HG03520 (cell line): ENCODE results near the gene BRSK2.

ENCODE experiments used
- ATAC-seq: cut with Tn5 transposase; IDR thresholded peaks from one replicate; pipeline ENCODE4 v1.9.1; 2021; ENCODE audit warnings: mild to moderate bottlenecking, moderate library complexity; ENCODE audit not compliant: unreplicated experiment

The BRSK2 gene

GRCh38 chr11:1394936-1395772 is 5.4 kb downstream of the BRSK2 start:
- ATAC-seq: no peak

- no peak for ATAC-seq
Observed at GRCh38 chr11:1395773-1396374, 6.1 kb downstream of the BRSK2 start.

GRCh38 chr11:1396375-1396841 is 6.7 kb downstream of the BRSK2 start:
- no peak for ATAC-seq

GRCh38 chr11:1397146-1397861 is 7.6 kb downstream of the BRSK2 start:
- ATAC-seq: no peak

DNA sequence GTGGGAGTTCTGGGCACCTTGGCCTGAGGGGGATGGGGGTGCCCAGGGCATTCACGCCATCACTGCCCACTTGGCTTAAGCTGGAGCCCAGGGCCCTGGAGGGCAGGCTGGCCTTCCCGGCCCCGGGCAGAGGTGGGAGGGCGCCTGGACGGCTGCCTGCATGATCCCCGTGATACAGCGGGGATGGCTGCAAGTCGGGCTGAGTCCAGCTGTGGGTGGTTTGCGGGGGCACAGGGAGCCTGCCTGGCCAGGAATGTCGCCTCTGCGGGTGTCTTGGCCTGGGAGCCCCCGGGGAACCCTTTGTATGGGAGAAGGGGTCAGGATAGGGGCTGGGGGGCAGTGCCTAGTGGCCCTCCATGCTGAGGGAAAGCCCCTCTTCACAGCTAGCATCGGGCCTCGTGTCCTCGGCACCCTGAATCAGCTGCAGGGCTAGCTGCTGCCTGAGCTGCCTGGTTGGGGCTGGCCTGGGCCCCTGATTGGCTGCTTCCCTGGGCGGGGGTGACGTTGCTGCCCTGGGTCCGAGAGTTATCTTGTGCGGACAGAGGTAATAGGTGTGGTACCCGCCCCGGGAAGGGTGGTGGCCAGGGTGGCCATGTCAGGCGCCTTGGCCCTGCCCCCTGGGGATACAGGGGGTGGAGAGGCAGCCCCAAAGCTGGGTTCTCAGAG is 8.3 kb downstream of the BRSK2 start:
- ATAC-seq: no peak

GRCh38 chr11:1398528-1399235 is 8.9 kb downstream of the BRSK2 start:
- ATAC-seq: no peak

- no peak for ATAC-seq
Observed at GRCh38 chr11:1399386-1400316, 9.9 kb downstream of the BRSK2 start.

GRCh38 chr11:1400317-1401170 is 10.8 kb downstream of the BRSK2 start:
- no peak for ATAC-seq

DNA sequence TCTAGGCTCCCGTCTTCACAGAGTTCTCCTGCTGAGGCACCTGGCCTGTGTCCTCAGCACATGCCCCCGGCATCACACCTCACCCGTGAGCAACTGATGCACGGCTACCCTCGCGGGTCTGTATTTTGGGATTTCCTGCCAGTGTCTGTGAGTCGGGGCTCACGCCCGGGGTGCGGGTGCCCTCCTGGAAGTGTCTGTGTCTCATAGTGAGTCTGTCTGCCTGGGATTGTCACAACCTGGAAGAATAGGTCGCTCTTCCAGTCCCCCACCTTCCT is 11.4 kb downstream of the BRSK2 start:
- ATAC-seq: no peak

DNA sequence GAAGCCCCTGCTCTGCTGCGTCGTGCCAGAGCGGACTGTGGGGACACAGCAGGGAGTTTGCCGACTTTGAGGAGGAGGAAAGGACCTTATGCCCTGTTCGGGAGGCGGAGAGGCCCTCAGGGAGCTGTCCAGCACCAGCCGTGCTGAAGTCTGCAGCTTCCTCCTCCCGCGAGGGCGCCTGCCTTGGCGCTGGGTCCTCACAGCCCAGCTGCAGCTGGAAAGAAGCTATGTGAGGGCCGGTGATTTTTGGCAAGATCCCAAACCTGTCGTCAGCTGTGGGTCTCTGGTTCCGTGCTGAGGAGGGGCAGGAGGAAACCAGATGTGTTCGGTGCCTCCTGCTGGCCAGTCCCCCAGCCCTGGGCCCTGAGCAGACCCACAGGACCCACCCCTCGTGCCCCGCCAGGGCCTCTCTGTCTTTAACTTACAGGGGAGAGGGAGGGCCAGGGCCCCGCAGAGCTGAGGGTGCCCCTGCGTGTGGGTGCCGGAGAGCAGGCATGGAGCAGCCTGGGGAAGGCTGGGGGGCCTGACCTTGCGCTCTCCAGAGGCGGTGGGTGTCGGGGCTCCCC is 12.0 kb downstream of the BRSK2 start:
- ATAC-seq: no peak

DNA sequence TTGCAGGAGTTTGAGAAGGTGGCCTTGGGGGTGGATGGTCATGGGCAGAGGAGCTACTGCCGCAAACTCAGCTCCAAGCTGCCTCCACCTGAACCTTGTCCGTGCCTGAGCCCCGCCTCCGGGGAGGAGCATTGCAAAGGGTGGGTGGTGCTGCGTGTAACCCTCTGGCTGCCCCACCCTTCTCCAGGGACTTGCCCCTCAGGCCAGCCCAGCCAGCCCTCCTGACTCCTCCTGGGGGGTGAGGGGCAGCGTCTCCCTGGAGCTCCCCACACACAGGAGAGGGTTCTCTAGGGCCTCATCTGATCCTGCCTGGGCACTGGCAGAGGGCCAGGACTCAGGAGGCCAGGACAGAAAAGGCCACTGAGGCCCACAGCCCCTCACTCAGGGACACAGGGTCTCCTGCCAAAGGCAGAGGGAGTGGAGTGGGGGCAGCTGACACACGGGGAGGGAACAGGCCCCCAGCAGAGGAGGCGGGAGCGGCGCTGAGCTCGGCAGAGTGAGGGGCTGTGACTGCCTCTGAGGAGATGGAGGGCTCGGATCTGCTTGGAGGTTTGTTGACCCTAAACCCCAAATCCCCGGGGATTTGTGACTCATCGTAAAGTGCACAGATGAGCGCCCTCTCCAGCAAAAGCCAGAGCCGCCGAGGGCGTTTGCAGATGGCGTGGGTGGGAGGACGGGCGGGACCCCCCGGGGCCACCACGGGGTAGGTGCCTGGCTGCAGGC is 12.8 kb downstream of the BRSK2 start:
- ATAC-seq: no peak

- no peak for ATAC-seq
Observed at GRCh38 chr11:1403078-1403620, 13.4 kb downstream of the BRSK2 start.

DNA sequence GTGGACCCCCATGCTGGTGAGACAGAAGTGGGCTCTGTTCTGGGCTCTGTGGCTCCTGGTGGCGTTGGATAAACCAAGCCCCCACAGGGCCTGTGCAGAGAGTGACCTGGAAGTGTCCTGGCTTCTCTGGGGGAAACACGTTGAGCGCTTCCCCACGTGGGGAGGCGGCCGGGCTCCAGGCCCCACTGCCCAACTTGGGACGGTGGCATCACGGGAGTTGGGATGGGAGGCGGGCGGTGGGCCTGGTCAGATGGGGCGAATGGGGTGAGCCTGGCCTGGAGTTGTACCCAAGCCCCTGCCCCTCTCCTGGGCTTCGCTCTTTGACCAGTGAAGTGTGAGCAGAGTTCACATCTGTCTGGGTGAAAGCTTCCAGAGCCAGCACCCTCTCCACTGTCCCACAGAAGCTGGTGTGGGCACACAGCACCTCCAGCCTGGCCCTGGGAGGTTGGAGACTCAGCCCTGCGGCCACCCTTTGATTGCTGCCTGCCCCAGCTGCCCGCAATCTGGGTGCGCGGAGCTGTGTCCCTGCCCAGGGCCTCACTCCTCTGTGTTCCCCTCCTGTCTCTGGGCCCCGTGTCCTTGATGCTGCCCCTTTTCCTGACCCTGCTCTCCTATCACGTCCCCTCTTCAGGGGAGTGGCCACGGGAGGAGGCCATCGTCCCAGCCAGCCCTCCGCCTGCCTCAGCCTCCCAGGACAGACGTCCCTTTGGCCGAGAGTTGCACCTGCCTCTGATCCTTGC is 14.2 kb downstream of the BRSK2 start:
- ATAC-seq: no peak

- ATAC-seq: no peak
Observed at GRCh38 chr11:1404461-1405185, 14.9 kb downstream of the BRSK2 start.

DNA sequence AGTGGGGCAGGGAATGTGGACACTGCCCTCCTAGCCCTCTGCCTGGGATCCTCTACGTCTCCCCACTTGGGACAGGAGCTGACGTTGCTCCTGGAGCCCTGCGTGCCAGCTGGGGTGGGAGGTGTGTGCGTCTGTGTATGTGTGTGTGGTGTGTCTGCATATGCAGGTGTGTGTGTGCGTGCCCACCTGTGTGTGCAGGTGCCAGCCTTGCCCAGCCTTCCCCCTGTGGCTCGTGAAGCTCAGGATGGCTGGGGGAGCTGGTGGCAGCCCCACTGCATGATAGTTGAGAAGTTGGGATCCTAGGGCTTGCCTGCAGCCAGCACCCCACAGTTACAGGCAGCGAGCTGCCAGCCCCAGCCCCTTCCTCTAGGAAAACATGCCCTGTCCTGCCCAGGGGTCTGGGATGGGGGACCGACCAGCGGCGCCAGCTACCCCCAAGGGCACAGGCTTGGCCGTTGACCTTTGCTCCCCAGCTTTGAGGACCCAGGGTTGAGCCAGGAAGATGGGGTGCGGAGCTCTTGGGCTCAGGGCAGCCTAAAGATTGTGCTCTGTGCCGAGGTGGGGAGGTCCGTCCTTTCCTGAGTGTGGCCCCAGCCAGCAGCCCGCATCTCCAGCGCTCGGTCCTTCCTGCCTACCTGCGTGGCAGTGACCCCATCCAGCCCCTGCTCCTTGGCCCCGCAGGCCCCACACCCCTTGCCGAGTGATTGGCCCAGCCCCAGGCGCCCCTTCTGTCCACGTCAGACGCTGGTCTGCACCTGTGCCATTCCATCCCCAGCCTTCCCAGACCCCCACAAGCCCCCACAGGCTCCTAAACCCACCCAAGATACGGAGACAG is 15.7 kb downstream of the BRSK2 start:
- no peak for ATAC-seq
